PC-9 (cell line): ENCODE data around the gene LRCH4.

Experiments used
- CTCF ChIP-seq: fragments of 200-600 bp; sonication (generic); conservative IDR thresholded peaks from 2 replicates; pipeline ENCODE4 v1.6.1; 2017; ENCODE audit warnings: mixed run types, antibody characterized with exemption, mild to moderate bottlenecking, moderate library complexity
- EZH2 ChIP-seq: fragments of 200-600 bp; sonication (generic); IDR thresholded peaks from 2 replicates; pipeline ENCODE4 v1.8.0; 2017; ENCODE audit warnings: antibody characterized with exemption, low read depth

- no peak for TF ChIP-seq CTCF
- no peak for TF ChIP-seq EZH2
These were observed at the start of gene LRCH4 for GRCh38 chr7:100585511-100586265.
